GM19351 (cell line): ENCODE results near the gene PCSK6.

Source experiments
- ATAC-seq: cut with Tn5 transposase; IDR thresholded peaks from one replicate; pipeline ENCODE4 v1.9.1; 2021; ENCODE audit warnings: mild to moderate bottlenecking, moderate library complexity; ENCODE audit not compliant: unreplicated experiment

PCSK6 gene

GRCh38 chr15:101523560-101523940 lies 34.0 kb upstream of the PCSK6 start:
- no peak for ATAC-seq

DNA sequence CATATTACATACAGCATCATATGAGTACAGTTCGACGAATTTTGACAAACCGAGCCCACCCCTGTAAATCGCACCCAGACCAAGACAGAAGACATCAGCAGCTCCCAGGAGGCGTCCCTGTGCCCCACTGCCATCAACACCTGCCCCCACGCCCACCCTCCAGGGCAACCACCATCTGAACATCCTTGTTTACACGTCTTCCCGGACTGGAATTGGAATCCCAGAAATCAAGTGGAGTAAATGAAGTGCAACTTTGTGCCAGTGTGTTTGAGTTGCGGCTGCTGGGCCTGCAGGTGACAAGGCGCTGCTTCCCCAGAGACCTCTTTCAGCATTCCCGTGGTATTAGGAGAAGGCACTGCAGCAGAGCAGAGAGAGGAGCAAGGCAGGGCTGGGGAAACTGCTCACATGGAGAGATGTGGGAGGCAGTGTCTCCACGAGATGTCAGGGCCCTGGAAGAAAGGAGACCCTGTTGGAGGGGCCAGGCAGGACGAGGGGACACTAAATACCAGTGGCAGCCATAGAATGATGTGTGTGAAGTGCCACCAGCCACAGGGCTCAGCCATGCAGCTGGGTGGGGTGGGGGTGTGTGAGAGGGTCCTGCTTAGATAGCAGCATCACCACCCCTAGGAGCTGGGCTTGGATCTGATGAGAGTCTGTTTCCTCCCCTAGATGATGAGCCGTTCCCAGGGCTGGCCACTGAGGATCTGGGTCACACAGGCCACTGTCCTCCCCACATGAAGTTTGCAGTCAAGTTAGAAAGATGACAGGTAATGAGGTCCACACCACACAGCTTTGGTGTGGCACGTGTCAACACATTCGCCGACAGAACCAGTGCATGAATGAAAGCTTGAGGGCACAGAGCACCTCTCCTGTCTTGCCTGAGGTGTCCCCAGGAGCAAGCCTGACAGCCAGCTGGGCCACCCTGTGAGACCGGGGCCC lies 33.4 kb upstream of the PCSK6 start:
- ATAC-seq: no peak

- no peak for ATAC-seq
These were observed 32.6 kb upstream of the PCSK6 start for GRCh38 chr15:101522091-101522490.

GRCh38 chr15:101521591-101521990 lies 32.1 kb upstream of the PCSK6 start:
- ATAC-seq: no peak

GRCh38 chr15:101521069-101521468 lies 31.6 kb upstream of the PCSK6 start:
- no peak for ATAC-seq

GRCh38 chr15:101520395-101520794 lies 30.9 kb upstream of the PCSK6 start:
- ATAC-seq: no peak

- no peak for ATAC-seq
These were observed 28.0 kb upstream of the PCSK6 start for GRCh38 chr15:101517504-101517903.

DNA sequence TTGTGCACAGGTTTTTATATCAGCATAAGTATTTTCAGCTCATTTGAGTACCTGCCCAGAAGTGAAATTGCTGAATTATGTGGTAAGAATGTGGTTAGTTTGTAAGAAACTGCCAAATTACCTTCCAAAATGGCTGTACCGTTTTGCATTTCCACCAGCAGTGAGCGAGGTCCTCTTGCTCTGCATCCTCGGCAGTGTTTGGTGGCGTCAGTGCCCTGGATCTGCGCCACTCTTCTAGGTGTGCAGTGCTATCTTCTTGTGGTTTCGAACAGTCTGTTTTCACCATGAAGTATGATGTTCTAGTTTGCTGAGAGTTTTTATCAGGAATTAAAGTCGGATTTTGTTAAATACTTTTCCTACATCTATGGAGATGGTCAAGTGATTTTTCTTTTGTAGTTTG lies 24.8 kb upstream of the PCSK6 start:
- no peak for ATAC-seq

DNA sequence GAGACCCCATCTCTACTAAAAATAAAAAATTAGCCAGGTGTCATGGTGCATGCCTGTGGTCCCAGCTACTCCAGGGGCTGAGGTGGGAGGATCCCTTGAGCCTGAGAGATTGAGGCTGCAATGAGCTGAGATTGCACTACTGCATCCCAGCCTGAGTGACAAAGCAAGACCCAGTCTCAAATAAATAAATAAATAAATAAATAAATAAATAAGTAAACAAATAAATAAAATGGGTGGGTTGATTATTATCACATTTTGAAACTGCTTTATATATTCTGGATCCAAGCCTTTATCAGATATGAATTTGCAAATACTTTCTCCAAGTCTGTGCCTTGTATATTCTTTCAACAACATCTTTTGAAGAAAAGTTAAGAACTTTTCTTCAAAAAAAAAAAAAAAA lies 22.2 kb upstream of the PCSK6 start:
- ATAC-seq: no peak

DNA sequence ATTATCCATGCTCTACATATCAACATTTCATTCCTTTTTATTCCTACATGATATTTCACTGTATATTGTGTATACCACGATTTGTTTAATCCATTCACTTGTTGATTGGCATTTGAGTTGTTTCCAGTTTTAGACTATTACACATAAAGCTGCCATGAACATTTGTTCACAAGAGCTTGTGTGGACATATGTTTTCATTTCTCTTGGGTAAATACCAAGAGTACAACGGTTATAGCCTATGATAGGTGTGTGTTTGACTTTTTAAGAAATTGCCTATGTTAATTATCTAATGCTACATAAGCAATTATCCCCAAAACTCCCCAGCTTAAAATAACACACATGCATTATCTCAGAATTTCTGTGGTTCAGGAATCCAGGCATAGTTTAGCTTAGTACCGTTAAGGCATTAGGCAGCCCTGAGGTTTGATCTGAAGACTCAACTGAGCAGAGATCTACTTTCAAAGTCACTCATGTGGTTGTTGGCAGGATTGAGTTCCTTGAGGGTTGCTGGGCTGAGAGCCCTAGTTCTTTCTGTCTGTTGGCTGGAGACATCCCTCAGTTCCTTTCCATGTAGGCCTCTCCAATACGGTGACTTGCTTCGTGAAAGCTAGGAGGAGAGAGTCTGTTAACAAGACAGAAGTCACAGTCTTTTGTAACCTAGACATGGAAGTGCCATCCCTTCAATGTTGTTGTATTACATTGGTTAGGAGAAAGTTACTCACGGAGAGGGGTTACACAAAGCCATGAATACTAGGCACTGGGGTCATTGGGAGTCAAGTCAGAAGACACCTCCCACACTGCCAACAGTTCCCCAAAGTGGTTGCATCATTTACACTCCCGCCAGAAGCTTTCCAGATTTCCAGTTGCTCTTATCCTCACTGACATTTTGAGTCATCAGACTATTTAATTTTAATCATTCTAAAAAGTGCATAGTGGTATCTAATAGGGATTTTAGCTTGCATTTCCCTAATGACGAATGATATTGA lies 21.0 kb upstream of the PCSK6 start:
- no peak for ATAC-seq

DNA sequence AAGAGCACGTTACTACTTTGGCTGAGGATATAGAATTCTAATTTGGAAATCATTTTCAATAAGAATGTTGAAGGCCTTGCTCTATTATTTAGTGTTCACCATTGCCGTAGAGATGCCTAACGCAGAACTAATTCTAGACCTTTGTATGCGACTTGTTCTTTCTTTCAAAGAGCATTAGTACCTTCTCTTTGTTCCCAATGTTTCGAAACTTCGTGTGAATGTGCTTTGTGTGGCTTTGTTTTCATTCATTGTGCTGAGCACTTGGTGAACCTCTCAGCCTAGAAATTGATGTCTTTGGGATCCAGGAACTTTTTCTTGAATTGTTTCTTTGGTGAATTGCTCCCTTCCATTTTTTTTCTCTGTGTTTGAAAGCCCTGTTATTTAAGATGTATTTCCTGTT lies 19.8 kb upstream of the PCSK6 start:
- no peak for ATAC-seq

DNA sequence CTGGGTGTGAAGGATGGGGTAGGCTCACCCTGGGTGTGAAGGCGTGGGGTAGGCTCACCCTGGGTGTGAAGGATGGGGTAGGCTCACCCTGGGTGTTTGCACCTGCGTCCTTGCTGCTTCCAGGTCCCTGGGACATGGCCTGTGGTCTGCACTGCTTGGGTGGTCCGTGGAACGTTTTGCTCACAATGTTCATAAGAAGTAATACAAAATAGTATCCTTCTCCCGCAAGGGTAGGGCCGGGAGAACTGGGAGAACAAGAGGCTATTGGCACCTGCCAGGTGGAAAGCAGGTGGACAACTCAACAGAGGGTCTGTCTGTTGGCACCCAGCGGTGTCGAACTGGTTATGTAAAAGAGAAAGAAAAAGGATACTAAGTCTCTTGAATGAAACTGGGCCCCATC lies 17.0 kb upstream of the PCSK6 start:
- no peak for ATAC-seq

GRCh38 chr15:101505610-101506337 lies 16.3 kb upstream of the PCSK6 start:
- ATAC-seq: no peak

DNA sequence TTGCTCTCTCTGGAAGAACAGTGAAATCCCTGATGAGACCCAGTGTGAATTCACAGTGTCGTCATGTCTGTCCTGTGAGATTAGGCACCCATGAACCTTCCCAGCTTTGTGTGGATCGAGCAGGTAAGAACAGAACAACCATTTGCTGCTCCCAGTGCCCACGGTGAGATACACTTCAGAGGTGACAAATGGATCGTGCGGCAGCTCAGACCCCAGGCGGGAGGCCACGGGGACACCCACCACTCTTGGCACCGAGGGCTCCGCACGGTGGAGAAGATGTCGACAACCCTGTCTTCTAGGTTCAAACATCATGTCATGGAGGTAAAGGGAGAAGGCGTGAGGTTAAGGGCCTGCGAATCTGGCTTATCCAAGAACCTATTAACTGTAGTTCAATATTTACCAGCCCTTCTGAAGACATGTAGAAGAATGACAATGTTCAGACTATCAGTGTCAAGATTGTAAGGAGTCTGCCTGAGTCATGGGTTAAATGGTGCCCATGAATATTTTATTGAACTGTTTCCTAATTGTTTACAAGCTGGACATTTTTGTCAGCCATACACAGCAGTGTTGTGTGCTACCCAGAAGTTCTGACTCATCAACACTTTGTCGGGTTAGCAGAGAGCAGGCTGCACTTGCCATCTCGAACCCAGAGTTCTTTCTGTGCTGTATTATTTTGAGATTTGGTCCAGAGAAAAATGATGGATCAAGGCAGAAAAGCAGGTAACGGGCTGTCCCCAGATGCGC lies 15.5 kb upstream of the PCSK6 start:
- ATAC-seq: no peak

GRCh38 chr15:101504373-101504772 lies 14.9 kb upstream of the PCSK6 start:
- ATAC-seq: no peak

DNA sequence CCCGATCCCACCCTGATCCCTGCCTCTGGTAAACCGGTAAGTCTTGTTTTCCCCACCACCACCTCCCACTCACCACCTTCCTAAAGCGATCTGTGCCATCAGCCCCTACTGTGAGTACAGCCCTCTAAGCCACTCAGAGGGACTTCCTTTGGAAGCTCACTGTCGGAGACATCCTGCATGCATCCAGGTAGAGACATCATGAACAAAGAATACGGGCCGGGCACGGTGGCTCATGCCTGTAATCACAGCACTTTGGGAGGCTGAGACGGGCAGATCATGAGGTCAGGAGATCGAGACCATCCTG lies 13.7 kb upstream of the PCSK6 start:
- ATAC-seq: no peak

DNA sequence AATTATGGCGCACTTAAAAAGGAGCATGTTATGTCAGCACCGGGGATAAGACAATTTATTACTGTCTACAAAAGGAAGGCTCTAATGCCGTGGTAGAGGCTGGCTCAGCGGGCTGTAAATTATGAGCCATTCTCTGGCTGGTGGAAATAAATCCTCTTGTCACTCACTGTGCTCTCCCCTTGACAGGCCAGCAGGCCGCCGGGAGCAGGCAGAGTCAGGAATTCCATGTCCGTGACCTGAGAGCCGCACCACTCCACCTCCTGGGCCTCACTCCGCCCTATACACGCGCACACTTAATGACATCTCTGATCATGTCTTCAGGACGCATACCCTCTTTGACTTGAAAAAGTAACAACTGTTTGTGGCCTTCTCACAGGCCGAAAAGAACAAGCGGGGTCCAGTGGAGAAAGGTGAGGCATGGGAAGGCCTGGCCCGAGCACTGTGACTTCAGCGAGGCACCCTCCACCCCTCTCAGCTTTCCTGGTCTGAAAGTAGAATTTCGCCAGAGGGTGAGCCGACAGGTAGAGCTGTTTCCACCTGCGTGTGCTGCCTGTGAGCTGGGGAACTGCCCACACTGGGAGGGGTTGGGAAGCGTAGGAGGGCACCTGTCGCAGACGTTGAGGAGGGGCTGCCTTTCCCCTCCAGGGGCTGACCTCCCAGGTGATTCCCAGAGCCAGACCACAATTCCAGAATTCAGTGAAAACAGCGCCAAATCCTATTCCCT lies 13.2 kb upstream of the PCSK6 start:
- ATAC-seq: no peak

GRCh38 chr15:101501703-101502373 lies 12.3 kb upstream of the PCSK6 start:
- peak; percentile 81 for ATAC-seq

- ATAC-seq: no peak
These were observed 11.5 kb upstream of the PCSK6 start for GRCh38 chr15:101500865-101501551.
